Cerebellar nuclear complex (tissue), 1 donor: ENCODE data around the gene NBEAL2.

ENCODE experiments used
- DNase-seq, 2 experiments: peaks; one replicate each; lab custom pipeline; 2025; lab: John Stamatoyannopoulos, UW

The NBEAL2 gene, protein sequence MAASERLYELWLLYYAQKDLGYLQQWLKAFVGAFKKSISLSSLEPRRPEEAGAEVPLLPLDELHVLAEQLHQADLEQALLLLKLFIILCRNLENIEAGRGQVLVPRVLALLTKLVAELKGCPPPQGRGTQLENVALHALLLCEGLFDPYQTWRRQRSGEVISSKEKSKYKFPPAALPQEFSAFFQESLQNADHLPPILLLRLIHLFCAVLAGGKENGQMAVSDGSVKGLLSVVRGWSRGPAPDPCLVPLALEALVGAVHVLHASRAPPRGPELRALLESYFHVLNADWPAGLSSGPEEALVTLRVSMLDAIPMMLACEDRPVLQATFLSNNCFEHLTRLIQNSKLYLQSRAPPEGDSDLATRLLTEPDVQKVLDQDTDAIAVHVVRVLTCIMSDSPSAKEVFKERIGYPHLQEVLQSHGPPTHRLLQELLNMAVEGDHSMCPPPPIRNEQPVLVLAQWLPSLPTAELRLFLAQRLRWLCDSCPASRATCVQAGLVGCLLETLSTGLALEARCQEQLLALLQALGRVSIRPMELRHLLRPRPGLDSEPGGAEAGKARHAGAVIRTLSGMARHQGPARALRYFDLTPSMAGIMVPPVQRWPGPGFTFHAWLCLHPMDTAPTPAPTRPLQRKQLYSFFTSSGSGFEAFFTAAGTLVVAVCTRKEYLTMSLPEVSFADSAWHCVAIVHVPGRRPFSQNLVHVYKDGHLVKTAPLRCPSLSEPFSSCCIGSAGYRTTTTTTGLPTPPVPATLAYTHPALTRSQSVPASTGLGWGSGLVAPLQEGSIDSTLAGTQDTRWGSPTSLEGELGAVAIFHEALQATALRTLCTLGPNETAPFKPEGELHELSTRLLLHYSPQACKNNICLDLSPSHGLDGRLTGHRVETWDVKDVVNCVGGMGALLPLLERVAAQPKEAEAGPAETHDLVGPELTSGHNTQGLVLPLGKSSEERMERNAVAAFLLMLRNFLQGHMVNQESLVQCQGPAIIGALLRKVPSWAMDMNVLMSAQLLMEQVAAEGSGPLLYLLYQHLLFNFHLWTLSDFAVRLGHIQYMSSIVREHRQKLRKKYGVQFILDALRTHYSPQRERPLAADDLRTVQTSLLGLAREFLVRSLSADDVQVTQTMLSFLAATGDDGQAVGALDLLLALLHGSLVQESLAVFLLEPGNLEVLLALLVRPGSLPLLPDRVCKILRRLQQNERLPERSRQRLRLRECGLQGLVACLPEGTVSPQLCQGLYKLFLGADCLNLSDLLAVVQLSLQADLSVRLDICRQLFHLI (N-terminal part only)

DNA sequence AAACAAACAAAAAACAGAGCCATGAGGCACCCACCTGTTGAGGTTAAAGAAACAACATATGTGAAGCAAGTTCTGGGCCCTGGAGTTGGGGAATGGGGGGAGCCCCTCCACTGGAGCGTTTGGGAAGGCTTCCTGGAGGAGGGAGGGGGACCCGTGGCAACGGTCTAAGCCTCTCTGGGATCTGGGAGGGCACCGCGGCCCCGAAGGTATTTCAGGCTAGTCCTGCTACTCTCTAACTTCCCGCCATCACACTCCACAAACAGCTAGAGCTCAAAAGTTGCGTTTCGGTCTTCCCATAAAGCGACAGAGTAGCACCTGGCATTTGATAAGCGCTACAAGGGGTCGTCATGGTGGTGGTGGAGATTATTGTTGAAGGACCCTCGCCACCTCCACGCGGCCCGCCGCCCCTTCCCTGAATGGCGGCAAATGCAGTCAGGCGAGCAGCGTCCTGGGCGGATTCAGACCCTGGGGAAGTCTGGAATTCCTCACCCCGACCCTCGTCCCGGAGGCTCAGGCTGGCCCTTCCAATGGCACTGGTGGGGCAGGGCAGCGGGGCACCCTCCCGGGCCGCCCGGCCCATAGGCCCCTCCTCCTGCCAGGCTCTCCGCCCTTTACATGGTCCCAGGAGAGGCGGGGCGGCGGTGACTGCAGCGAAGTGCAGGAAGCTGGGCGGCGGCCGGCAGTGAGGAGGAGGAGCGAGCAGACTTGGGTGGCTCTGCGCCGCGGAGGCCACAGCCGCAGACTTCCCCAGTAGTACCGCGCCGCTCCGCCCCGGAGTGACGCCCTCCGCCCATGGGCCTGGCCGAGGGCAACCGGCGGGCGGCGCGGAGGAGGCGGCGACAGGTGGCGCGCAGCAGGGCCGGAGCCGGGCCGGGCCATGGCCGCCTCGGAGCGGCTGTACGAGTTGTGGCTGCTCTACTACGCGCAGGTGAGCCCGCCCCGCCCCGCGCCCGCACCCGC is at the start of gene NBEAL2:
Gene NBEAL2 (plus strand): TSS at position 682 of the 960 bp plus-strand sequence. CDS start 196 bp downstream, at position 878.
- DNase-seq: no peak

DNA sequence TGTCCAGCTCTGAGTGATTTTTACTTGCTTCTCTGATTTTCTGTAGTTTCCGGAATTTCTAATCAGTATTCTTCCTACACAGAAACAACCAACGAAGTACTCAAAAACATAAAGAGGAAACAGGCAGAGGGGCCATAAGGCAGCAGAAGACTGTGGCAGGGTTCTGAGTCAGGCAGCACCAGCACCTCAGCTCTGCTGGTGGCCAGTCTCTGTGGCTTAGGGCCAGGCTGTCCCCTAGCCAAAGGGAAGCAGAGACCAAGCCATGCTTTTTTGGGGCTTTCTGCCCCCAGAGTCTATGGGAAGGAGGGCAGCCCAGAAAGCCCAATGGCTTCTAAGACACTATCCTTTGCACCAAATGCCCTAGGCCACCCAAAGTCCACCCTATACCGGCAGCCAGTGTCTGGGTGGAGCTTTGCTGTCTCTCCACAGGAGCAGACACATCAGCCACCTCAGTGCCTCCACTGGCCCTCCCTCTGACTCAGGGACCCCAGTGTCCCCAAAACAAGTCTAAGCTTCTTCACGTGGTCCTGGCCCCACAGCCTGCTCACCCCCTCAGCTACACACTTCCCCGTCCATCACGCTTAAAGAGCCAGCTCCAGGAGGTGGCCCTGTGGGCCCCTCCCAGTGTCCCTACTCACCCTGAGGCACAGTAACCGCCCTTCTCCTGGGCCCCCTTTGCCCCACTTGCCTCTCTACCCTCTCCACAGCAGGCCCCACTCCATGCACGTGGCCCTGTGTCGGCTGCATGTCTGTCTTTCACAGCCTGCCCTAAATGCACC is 49.1 kb upstream of the NBEAL2 start:
- no peak for DNase-seq

- DNase-seq: no peak
These were observed 48.5 kb upstream of the NBEAL2 start for GRCh38 chr3:46930945-46931403.

DNA sequence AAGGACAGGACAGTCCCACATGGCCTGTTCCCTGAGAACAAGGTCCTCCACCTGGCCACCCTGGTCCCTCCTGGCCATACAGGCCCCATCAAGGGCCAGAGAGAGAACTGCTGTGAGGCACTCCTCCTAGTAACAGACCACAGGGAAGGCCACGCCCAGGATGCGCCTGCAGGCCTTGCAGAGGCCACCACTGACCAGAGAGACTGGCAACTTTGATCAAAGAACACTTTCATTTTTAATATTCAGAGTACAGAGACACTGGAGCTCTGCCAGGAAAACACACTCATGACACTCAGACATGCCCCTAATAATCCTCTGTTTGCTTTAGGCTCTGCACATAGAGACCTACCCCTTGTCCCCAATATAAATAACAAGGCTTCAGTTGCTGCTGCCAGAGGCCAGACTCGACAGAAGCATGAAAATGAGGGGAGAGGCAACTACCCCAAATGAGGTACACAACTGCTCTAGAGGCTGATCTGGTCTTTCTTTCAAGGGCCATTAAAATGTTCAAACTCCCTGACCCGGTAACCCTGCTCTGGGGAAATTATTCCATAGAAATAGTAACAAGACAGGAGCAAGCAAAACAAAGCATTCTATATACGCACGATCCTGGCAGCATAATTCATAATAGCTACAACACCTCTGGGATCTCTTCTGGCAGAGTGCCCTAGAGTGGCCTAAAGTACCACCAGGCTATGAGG is 47.7 kb upstream of the NBEAL2 start:
- no peak for DNase-seq

GRCh38 chr3:46932455-46933225 is 46.8 kb upstream of the NBEAL2 start:
- no peak for DNase-seq

GRCh38 chr3:46933261-46933660 is 46.2 kb upstream of the NBEAL2 start:
- no peak for DNase-seq

DNA sequence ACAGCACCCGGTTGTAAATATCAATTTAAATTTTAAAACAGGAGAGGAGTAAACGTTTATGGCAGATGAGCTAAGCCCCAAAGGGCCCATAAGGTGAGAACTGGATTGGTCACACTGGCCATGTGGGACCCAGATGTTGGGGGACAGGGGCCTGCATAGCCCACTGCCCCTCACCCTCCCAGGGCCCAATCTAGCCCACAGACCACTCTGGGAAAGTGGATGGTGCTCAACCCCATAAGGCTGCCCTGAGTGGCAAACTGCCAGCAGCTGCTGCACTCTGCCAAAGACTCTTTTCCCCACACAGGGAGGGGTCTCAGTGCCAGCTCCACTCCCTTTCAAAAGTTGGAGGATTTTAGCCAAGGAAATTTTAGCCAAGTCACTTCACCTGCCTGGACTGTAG is 45.4 kb upstream of the NBEAL2 start:
- DNase-seq: no peak

- DNase-seq: no peak
These were observed 44.8 kb upstream of the NBEAL2 start for GRCh38 chr3:46934498-46935167.

DNA sequence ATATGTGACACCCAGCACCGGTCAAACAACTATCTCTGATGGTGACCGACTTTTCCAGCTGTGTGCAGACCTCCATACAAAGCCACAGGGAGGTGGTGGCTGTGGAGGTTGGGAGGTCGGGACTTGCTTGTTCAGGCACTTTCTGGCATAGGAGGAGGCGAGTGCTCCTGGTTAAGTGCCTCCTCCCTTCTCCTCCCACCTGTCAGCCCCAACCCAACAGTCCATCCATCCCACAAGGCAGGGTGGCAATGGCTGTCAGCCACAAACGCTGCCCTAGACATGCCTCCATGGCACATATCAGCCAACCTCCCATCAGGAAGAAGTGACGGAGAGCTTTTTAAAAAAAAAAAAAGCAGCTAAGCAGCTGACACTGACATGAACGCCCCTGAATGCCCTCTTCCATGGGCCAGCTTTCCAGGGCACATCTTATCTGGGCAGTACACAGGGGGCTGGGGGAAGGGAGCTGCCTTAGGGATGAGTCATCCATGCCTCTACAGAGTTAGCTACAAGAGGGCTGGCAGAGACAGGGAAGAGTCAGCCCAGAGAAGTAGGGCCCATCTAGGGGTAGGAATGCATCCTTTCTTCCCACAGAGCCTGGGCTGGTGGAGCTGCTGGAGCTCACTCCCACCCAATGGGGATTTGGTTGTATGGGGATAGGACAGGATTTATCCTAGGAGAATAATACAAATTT is 44.2 kb upstream of the NBEAL2 start:
- DNase-seq: no peak

DNA sequence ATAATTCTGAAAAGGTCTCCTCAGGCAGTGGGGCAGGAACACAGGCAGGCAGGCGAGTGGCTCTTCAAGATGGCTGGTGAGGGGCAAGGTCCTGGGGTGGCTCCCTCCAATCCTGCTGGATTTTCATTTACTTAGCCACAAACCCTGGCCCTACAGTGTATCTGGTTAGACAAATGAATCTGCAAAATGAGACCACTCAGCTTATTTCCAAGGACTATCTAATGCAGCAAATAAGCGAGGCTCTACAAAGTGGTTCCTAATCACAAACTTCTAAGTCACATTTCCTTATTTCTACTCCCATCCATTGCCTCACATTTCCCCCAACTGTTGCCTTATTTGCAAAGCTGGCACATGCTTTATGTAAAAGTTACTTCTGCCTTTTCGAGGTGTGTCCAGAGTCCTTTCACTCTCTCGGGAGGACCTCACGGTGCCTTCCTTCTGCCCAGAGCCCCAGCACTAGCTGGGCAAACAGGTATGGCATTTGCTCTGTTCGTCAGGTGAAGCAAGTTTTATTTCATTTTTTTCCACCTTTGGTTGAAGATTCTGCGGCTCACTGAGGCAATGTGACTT is 43.4 kb upstream of the NBEAL2 start:
- no peak for DNase-seq

GRCh38 chr3:46936733-46937250 is 42.7 kb upstream of the NBEAL2 start:
- no peak for DNase-seq

DNA sequence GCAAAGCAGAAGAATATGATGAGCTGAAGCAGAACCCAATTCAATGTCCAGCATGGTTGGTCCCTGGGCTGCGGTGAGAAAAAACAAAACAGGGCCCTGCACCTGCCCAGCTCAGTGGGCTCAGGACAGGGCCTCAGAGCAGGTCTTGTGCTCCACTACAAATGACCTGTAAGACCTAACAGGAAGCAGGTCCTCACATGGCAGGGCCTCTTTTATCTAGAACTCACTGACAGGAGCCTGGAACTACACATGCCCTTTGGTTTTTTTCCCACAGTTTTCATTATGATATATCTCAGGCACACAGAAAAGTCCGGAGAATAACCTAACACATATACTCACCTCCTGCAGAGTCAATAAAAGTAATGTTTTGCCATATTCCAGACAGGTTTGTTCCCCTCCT is 41.3 kb upstream of the NBEAL2 start:
- DNase-seq: no peak

DNA sequence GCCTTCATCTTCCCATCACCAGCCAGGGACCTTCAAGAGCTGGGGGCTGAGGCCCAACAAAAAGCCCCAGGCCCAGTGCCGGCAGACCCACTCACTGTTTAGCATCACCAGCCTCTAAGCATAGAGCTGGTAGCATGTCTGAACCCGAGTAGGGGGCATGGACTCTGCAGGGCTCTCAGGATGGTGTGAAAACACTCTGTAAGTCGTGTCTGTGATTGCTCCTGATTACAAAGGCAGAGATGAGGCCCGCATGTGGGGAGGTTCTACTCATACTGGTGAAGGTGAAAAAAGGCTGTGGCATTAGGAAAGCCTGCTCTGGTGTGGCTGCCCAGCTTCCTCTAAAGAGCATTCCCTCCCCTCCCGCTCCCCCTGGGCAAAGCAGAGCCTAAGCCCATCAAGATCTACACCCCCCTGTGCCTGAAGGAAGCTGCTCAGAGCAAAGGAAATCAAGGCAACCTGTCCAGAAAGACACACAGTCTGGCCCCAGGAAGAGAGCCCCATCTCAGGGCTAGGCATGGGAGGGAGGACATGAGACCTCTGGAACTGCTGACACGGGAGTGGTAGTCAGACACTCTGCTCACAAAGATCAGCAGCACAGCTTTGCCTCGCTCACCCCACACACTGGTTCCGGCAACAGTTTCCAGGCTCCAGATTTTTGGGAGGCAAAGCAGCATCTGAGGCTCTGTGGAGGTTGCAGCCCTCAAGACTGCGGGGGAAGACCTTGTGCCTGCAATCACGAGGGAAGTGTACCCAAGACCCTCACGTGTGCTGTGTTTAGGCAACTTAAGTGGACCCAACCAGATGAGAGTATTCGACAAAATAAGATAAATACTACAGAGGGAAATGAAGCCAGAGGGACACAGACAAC is 39.7 kb upstream of the NBEAL2 start:
- no peak for DNase-seq

DNA sequence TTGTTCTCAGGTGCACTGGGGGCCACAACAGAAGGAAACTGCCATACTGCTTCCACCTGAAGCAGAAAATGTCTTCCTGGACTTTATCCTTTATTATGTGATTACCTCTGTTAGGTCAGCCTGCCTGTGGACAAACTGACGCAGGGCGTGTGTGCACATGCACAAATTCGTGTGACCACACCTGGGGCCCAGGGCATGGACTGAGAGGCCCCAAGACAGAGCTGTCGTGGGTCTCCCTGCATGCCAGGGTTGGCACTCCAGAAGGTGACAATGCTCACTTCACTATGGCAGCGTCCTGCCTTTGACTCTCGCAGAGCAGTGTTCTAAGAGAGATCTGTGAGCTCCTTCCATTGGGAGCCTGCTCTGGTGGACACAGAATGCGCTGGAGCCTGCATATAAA is 37.4 kb upstream of the NBEAL2 start:
- DNase-seq: no peak

DNA sequence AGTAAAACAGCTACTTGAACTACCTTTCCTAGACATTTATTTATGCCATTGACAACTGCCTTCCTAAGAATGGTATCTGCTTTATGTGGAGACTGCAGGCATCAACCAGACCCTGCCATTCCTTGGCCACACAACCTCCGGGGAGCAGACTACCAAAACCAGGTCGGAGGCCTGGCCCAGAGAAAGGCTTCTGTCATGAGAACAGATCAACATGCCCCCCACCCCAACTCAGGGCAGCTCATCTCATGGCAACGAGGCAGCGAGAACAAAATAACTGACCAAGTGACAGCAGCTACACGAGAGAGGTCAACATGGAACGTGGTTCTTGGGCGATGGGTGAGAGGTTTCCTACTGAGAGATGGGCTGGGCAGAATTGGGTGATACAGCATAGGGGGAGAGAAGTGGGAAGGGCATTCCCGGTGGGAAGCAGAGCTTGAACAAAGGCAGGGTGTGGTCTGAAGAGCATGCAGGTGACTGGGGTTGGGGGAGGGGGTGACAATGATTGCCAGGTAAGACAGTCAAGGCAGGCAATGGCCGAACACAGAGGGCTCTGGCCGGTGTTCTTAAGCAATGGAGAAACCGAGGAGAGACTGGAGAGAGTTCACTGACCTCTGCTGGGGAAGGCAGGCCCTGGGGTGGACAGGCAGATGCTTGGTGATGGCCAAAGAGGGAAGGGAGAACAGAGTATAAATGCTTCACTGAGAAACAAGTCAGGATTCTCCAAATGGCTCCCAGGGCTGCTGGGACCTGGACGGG is 36.8 kb upstream of the NBEAL2 start:
- no peak for DNase-seq
